A673 (cell line): ENCODE results near the gene IFITM1. TPM values are rescaled to one million over a fixed set of nuclear protein-coding genes. Genes with fewer than 3 reads are reported as not detected.

Experiments
- BruUV-seq: library from RNA; stranded (reverse); fragments of 400-500 nt; replicated peaks from 2 replicates; lab custom pipeline; 2021; lab: Mats Ljungman, UMichigan
- CTCF ChIA-PET: fragments of 300-600 bp; sonication (Branson Sonifier 250); formaldehyde crosslinking; loops from one replicate; lab custom pipeline; 2022; ENCODE audit warnings: antibody characterized with exemption; lab: Charles Lee
- POLR2A ChIA-PET: fragments of 300-600 bp; sonication (Branson Sonifier 250); formaldehyde crosslinking; loops from one replicate; lab custom pipeline; 2022; ENCODE audit warnings: antibody characterized with exemption; ENCODE audit not compliant: low non-redundant PET; lab: Charles Lee
- DNase-seq: peaks from one replicate; pipeline ENCODE4 v3.0.0-alpha.2; 2015; ENCODE audit warnings: low spot score
- H3K27ac ChIP-seq: fragments of 200-600 bp; sonication (generic); 2 replicates; pipeline ENCODE4 v1.5.1; 2016; ENCODE audit warnings: mixed run types, low read depth, mild to moderate bottlenecking, mixed read lengths, antibody characterized with exemption, low read length; ENCODE audit not compliant: poor library complexity, severe bottlenecking
- H3K27me3 ChIP-seq: fragments of 200-600 bp; sonication (generic); replicated peaks from 2 replicates; pipeline ENCODE4 v1.6.1; 2017; ENCODE audit warnings: mixed run types, low read depth, mild to moderate bottlenecking, mixed read lengths, antibody characterized with exemption, low read length; ENCODE audit not compliant: insufficient read depth, poor library complexity
- H3K36me3 ChIP-seq: fragments of 200-600 bp; sonication (generic); 2 replicates; pipeline ENCODE4 v1.6.1; 2016; ENCODE audit warnings: mixed run types, mild to moderate bottlenecking, mixed read lengths, antibody characterized with exemption, low read length; ENCODE audit not compliant: insufficient read depth, poor library complexity, severe bottlenecking
- H3K4me1 ChIP-seq: fragments of 200-600 bp; sonication (generic); 2 replicates; pipeline ENCODE4 v1.6.1; 2017; ENCODE audit warnings: mixed run types, mild to moderate bottlenecking, mixed read lengths, antibody characterized with exemption, low read length; ENCODE audit not compliant: insufficient read depth, poor library complexity, severe bottlenecking
- H3K4me3 ChIP-seq: fragments of 200-600 bp; sonication (generic); 2 replicates; pipeline ENCODE4 v1.5.1; 2016; ENCODE audit warnings: low read depth, mixed run types, mild to moderate bottlenecking, mixed read lengths, low read length; ENCODE audit not compliant: poor library complexity, severe bottlenecking
- H3K9me3 ChIP-seq: fragments of 200-600 bp; sonication (generic); 2 replicates; pipeline ENCODE4 v1.6.1; 2016; ENCODE audit warnings: mixed run types, low read depth, mild to moderate bottlenecking, mixed read lengths, antibody characterized with exemption, low read length; ENCODE audit not compliant: poor library complexity, severe bottlenecking
- EZH2 ChIP-seq: fragments of 200-600 bp; sonication (generic); IDR thresholded peaks from 2 replicates; pipeline ENCODE4 v1.6.1; 2017; ENCODE audit warnings: borderline replicate concordance, low read depth, mild to moderate bottlenecking, mixed read lengths, antibody characterized with exemption, low read length; ENCODE audit not compliant: poor library complexity, severe bottlenecking
- intact Hi-C: fragments of 100-400 bp; cut with micrococcal nuclease; formaldehyde crosslinking; loops from one replicate; pipeline ENCODE4 v1.10.0; 2022; ENCODE audit not compliant: unreplicated experiment
- total RNA-seq: library from RNA; stranded (reverse); gene quantifications from 2 replicates; pipeline ENCODE4 v1.2.3, GENCODE V29; 2021
- TF ChIP-seq, protein P1 (sequence below): fragments of 300-800, 200-600 bp; sonication (generic); conservative IDR thresholded peaks from 2 replicates; pipeline ENCODE4 v1.5.1; 2017; ENCODE audit warnings: low read depth, mild to moderate bottlenecking, antibody characterized with exemption, low read length, moderate library complexity, mixed read lengths

Gene IFITM1
- total RNA-seq, 1 experiment from 2014 or later = 24.4 TPM

DNA sequence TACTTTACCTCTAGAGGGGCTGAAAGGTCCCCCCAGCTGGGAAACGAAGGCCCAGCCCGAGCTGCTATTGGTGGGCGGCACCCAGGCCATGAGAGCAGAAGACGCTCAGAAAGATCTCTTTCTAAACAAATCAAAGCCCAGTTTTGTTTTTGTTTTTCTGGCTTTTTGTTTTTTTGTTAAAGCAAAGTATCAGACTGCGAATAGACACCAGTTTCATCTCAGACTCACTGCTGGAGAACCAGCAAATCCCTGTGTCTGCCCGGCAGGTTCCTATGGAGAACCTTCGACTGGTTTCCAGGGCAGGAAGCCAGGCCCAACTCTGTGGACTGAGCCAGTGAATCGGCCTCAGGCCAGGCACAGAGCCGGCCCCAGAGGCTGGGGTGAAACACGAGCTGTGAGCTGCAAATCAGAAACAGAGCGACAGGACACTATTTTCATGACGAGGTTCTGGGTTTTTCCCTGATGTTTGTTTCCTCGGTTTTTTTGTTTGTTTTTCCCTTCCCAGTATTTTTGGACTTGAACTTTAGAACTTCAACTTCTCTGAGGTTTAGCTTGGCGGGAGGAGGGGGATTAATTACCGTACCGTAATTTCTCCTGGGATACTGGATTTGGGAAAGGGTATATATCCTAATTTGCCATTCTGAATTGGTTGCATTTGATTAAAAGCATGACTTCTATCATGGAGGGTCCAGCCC is 39.5 kb downstream of the IFITM1 start:
- DNase-seq = no peak
- no TSS peak for BruUV-seq
- Histone ChIP-seq H3K36me3 (no peaks in the 10 kb centered on the region), H3K4me1 (peaks cover 10% of the 10 kb centered on the region), H3K27ac (no peak overlapping the region), H3K4me3 (no peak overlapping the region), H3K27me3 (no peaks in the 10 kb centered on the region), H3K9me3 (no peaks in the 10 kb centered on the region)
- intact Hi-C loops = loop anchor here (10.0 kb wide), 2 partner anchors 49 to 99 kb away; partner anchors contain the start of gene IFITM2
- ChIA-PET CTCF (no interaction called here), POLR2A (no interaction called here)
- TF ChIP-seq, protein P1, sequence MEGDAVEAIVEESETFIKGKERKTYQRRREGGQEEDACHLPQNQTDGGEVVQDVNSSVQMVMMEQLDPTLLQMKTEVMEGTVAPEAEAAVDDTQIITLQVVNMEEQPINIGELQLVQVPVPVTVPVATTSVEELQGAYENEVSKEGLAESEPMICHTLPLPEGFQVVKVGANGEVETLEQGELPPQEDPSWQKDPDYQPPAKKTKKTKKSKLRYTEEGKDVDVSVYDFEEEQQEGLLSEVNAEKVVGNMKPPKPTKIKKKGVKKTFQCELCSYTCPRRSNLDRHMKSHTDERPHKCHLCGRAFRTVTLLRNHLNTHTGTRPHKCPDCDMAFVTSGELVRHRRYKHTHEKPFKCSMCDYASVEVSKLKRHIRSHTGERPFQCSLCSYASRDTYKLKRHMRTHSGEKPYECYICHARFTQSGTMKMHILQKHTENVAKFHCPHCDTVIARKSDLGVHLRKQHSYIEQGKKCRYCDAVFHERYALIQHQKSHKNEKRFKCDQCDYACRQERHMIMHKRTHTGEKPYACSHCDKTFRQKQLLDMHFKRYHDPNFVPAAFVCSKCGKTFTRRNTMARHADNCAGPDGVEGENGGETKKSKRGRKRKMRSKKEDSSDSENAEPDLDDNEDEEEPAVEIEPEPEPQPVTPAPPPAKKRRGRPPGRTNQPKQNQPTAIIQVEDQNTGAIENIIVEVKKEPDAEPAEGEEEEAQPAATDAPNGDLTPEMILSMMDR = no peak
- TF ChIP-seq EZH2 = no peak

DNA sequence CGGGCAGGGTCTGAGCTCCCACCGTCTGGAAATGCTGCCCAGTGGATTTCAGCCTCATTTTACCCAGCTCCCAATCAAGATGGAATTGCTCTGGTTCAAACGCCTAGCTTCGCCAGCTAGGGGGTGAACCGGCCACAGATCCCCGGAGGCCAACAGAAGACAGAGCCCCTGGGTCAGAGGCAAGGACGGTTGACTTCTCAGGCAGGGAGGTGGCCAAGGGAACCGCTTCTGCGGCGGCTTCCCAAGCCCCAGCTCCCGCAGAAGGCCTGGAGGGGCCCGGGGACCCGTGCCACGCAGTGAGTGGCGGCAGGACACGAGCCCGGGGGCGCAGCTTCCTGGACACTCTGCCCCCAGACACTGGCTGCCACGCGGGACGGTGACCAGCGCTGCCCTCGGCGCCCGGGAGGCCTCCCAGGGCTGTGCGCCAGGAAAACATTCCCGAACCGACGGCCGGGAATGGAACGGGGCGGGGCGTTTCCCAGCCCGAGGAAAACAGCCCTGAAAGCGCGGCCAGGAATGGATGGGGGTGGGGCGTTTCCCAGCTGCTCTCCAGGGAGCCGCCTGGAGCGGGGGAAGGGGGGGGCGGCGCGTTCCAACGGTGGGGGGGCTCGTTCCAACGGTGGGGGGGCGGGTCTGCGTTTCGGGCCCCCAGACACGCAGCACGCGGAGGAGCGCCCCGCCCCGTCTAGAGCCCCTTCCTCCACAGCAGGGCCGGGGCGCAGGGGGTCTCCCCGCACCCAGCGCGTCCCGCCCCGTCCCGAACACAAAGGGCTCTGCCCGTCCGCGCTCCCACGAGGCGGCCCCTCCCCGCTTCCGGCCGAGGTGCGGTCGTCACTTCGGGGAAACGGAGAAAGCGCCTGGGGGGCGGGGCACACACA is 42.0 kb downstream of the IFITM1 start:
- BruUV-seq = TSS peak; percentile 93
- CTCF ChIA-PET = interaction anchor here (0.6 to 0.7 kb wide), 3 partner anchors 20 to 46 kb away, joined by 7 to 8 read pairs (median 8); no protein-coding TSS in a partner anchor
- H3K27me3 ChIP-seq = no peaks in the 10 kb centered on the region
- TF ChIP-seq, protein P1 = no peak
- TF ChIP-seq EZH2 = no peak
- H3K27ac ChIP-seq = peak overlapping the region; percentile 97
- POLR2A ChIA-PET = interaction anchor here (0.6 kb wide), 1 partner anchor 464 kb away, joined by 3 read pairs; no protein-coding TSS in a partner anchor
- H3K9me3 ChIP-seq = no peaks in the 10 kb centered on the region
- H3K36me3 ChIP-seq = no peaks in the 10 kb centered on the region
- peaks cover 10% of the 10 kb centered on the region for H3K4me1 ChIP-seq
- intact Hi-C loops = loop anchor here (5.0 to 10.0 kb wide), 3 partner anchors 51 to 149 kb away; partner anchors contain the start of genes BET1L, IFITM2 and RIC8A
- DNase-seq = peak; percentile 89
- peak overlapping the region; percentile 43 for H3K4me3 ChIP-seq

DNA sequence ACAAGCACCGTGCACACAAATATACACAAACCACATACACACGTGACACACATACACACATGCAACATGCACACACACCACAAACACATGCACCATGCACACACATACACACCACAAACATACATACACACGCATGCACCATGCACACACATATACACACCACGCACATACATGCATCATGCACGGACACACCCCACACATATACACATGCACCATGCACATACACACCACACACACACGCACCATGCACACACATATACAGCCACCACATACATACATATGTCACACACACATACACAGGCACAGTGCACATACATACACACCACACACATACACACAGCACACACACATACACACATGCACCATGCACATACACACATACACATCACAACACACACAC is 42.8 kb downstream of the IFITM1 start:
- H3K27ac ChIP-seq = no peak overlapping the region
- TF ChIP-seq EZH2 = no peak
- TF ChIP-seq, protein P1 = no peak
- no peaks in the 10 kb centered on the region for H3K36me3 ChIP-seq
- no peak for DNase-seq
- POLR2A ChIA-PET = no interaction called here
- no TSS peak for BruUV-seq
- H3K4me3 ChIP-seq = no peak overlapping the region
- H3K27me3 ChIP-seq = no peaks in the 10 kb centered on the region
- CTCF ChIA-PET = no interaction called here
- peaks cover 10% of the 10 kb centered on the region for H3K4me1 ChIP-seq
- peaks cover 3% of the 10 kb centered on the region for H3K9me3 ChIP-seq
- intact Hi-C loops = loop anchor here (5.0 to 10.0 kb wide), 3 partner anchors 52 to 149 kb away; partner anchors contain the start of genes BET1L, IFITM2 and RIC8A
